ENCODE data around the gene XIRP1.

The XIRP1 gene

GRCh38 chr3:39158148-39158715 is 34.2 kb downstream of the XIRP1 start:
- no peak overlapping the region for H3K4me3 ChIP-seq (ENCODE audit: control insufficient read depth, low read depth, low read length)
- TF ChIP-seq CTCF (IDR thresholded peaks at IDR 0.05; ENCODE audit: control insufficient read depth, insufficient read depth, low read depth, low read length, missing control alignments), result no peak
- no peak for DNase-seq (ENCODE audit: low read depth)

GRCh38 chr3:39157359-39157758 is 35.0 kb downstream of the XIRP1 start:
- no peak for DNase-seq (ENCODE audit: low read depth)
- TF ChIP-seq CTCF (IDR thresholded peaks at IDR 0.05; ENCODE audit: control insufficient read depth, insufficient read depth, low read depth, low read length, missing control alignments), result no peak
- H3K4me3 ChIP-seq (ENCODE audit: control insufficient read depth, low read depth, low read length), result no peak overlapping the region

GRCh38 chr3:39156421-39156820 is 36.0 kb downstream of the XIRP1 start:
- no peak for DNase-seq (ENCODE audit: low read depth)
- TF ChIP-seq CTCF (IDR thresholded peaks at IDR 0.05; ENCODE audit: control insufficient read depth, insufficient read depth, low read depth, low read length, missing control alignments), result no peak
- H3K4me3 ChIP-seq (ENCODE audit: control insufficient read depth, low read depth, low read length), result no peak overlapping the region

GRCh38 chr3:39154280-39155021 is 37.9 kb downstream of the XIRP1 start:
- DNase-seq (ENCODE audit: low read depth), result no peak
- no peak for TF ChIP-seq CTCF (IDR thresholded peaks at IDR 0.05; ENCODE audit: control insufficient read depth, insufficient read depth, low read depth, low read length, missing control alignments)
- no peak overlapping the region for H3K4me3 ChIP-seq (ENCODE audit: control insufficient read depth, low read depth, low read length)

- no peak for TF ChIP-seq CTCF (IDR thresholded peaks at IDR 0.05; ENCODE audit: control insufficient read depth, insufficient read depth, low read depth, low read length, missing control alignments)
- peak overlapping the region; percentile 37 for H3K4me3 ChIP-seq (ENCODE audit: control insufficient read depth, low read depth, low read length)
Measured at GRCh38 chr3:39153977-39154279, 38.5 kb downstream of the XIRP1 start.

GRCh38 chr3:39150803-39151631 is 41.4 kb downstream of the XIRP1 start:
- TF ChIP-seq CTCF (IDR thresholded peaks at IDR 0.05; ENCODE audit: control insufficient read depth, insufficient read depth, low read depth, low read length, missing control alignments), result no peak
- DNase-seq (ENCODE audit: low read depth), result peak; percentile 78
- peak overlapping the region; percentile 72 for H3K4me3 ChIP-seq (ENCODE audit: control insufficient read depth, low read depth, low read length)

More at GRCh38 chr3:39153977-39154279, 38.5 kb downstream of the XIRP1 start:
- DNase-seq (ENCODE audit: low read depth), result no peak
